H1 (cell line): ENCODE data around the gene TNNC1. TPM values are rescaled to one million over a fixed set of nuclear protein-coding genes. Genes with fewer than 3 reads are reported as not detected.

ENCODE experiments used
- CTCF ChIA-PET: fragments of 300-600 bp; sonication (Branson Sonifier 250); formaldehyde crosslinking; loops from one replicate; lab custom pipeline; 2021; ENCODE audit not compliant: partially characterized antibody; lab: Charles Lee
- POLR2A ChIA-PET: fragments of 300-600 bp; sonication (Branson Sonifier 250); formaldehyde crosslinking; loops from one replicate; lab custom pipeline; 2021; ENCODE audit warnings: inconsistent platforms; ENCODE audit not compliant: partially characterized antibody; lab: Charles Lee
- DNase-seq, 2 experiments: peaks; one replicate each; pipeline versions ENCODE4 v3.0.0 to v3.0.0-alpha.2; 2010 to 2022; ENCODE audit warnings: low spot score in 2 of 2, low read depth in 1 of 2, mixed read lengths in 1 of 2
- FAIRE-seq: peaks from 2 replicates; lab custom pipeline; 2011; peaks lifted over from hg19 to GRCh38; lab: Jason Lieb, UNC
- H2AFZ ChIP-seq: 2 replicates; pipeline ENCODE4 v1.8.1; 2012; ENCODE audit warnings: low read length, inconsistent platforms
- H2AK5ac ChIP-seq: 2 replicates; pipeline ENCODE4 v1.6.1; 2013; ENCODE audit warnings: low read depth, low read length
- H2BK120ac ChIP-seq: replicated peaks from 2 replicates; pipeline ENCODE3; 2013; ENCODE audit warnings: low read depth, low read length, inconsistent platforms
- H2BK12ac ChIP-seq: 2 replicates; pipeline ENCODE4 v1.6.1; 2013; ENCODE audit warnings: low read depth, low read length
- H2BK15ac ChIP-seq: 2 replicates; pipeline ENCODE4 v1.6.1; 2013; ENCODE audit warnings: low read length
- H2BK20ac ChIP-seq: 2 replicates; pipeline ENCODE4 v1.6.1; 2013; ENCODE audit warnings: low read length
- H2BK5ac ChIP-seq: 2 replicates; pipeline ENCODE4 v1.6.1; 2013; ENCODE audit warnings: low read depth, low read length
- H3K14ac ChIP-seq: 2 replicates; pipeline ENCODE4 v1.6.1; 2013; ENCODE audit warnings: inconsistent platforms; ENCODE audit not compliant: insufficient read length
- H3K18ac ChIP-seq: 2 replicates; pipeline ENCODE4 v1.6.1; 2013; ENCODE audit warnings: low read length; ENCODE audit errors: extremely low read depth
- H3K23ac ChIP-seq: 2 replicates; pipeline ENCODE4 v1.6.1; 2013; ENCODE audit warnings: inconsistent platforms; ENCODE audit not compliant: insufficient read length
- H3K23me2 ChIP-seq: 2 replicates; pipeline ENCODE4 v1.6.1; 2013; ENCODE audit warnings: low read depth, low read length
- H3K27ac ChIP-seq: 2 replicates; pipeline ENCODE4 v1.6.1; 2011; ENCODE audit warnings: low read depth, low read length, inconsistent platforms
- H3K27me3 ChIP-seq, 4 experiments: replicated peaks in 1 of 4; 1 replicate in 1 of 4; 2 replicates in 3 of 4; pipeline versions ENCODE4 v1.6.1 to v1.8.1; 2011 to 2013; ENCODE audit warnings: low read length in 3 of 4, mild to moderate bottlenecking in 3 of 4, inconsistent platforms in 2 of 4, mixed read lengths in 2 of 4, moderate library complexity in 1 of 4; ENCODE audit not compliant: control insufficient read depth in 3 of 4, insufficient read depth in 3 of 4; ENCODE audit errors: extremely low read depth in 1 of 4
- H3K36me3 ChIP-seq, 4 experiments: 2 replicates each; pipeline versions ENCODE4 v1.6.1 to v1.8.1; 2011 to 2013; ENCODE audit warnings: mild to moderate bottlenecking in 4 of 4, low read length in 3 of 4, moderate library complexity in 2 of 4, control low read depth in 1 of 4, inconsistent platforms in 1 of 4; ENCODE audit not compliant: insufficient read depth in 4 of 4, control insufficient read depth in 2 of 4
- H3K4ac ChIP-seq: replicated peaks from 2 replicates; pipeline ENCODE3; 2013; ENCODE audit warnings: low read length, low read depth, mixed read lengths, inconsistent platforms; ENCODE audit not compliant: insufficient read length
- H3K4me1 ChIP-seq, 4 experiments: replicated peaks in 1 of 4; 1 replicate in 1 of 4; 2 replicates in 3 of 4; pipeline versions ENCODE4 v1.6.1 to v1.8.1; 2011 to 2013; ENCODE audit warnings: low read length in 3 of 4, inconsistent platforms in 2 of 4, mixed read lengths in 1 of 4; ENCODE audit not compliant: insufficient read depth in 4 of 4, control insufficient read depth in 3 of 4
- H3K4me2 ChIP-seq, 2 experiments: 2 replicates each; pipeline versions ENCODE4 v1.6.1 to v1.8.1; 2011 to 2013; ENCODE audit warnings: low read depth in 2 of 2, low read length in 2 of 2, control low read depth in 1 of 2, inconsistent platforms in 1 of 2, mild to moderate bottlenecking in 1 of 2; ENCODE audit not compliant: insufficient read depth in 1 of 2
- H3K4me3 ChIP-seq, 4 experiments: fragments of 200-600, 300-600 bp in 1 of 4; sonication (generic), shearing (Covaris generic), sonication (Bioruptor Twin) in 1 of 4; 2 replicates each; pipeline versions ENCODE4 v1.5.1 to v1.8.1; 2011 to 2016; ENCODE audit warnings: low read length in 4 of 4, low read depth in 3 of 4, control low read depth in 2 of 4, inconsistent platforms in 2 of 4, mild to moderate bottlenecking in 2 of 4, mixed read lengths in 1 of 4, moderate library complexity in 1 of 4; ENCODE audit not compliant: insufficient read depth in 2 of 4; ENCODE audit errors: extremely low read depth in 1 of 4
- H3K56ac ChIP-seq: replicated peaks from 2 replicates; pipeline ENCODE3; 2013; ENCODE audit warnings: low read depth, mild to moderate bottlenecking, mixed read lengths, low read length, inconsistent platforms; ENCODE audit not compliant: insufficient read length
- H3K79me1 ChIP-seq: 2 replicates; pipeline ENCODE4 v1.6.1; 2013; ENCODE audit warnings: low read depth, low read length, control low read depth
- H3K79me2 ChIP-seq, 2 experiments: 2 replicates each; pipeline versions ENCODE4 v1.6.1 to v1.8.1; 2012 to 2013; ENCODE audit warnings: low read length in 2 of 2, mild to moderate bottlenecking in 2 of 2, inconsistent platforms in 1 of 2; ENCODE audit not compliant: insufficient read depth in 2 of 2, control insufficient read depth in 1 of 2
- H3K9ac ChIP-seq, 4 experiments: replicated peaks in 1 of 4; 1 replicate in 1 of 4; 2 replicates in 3 of 4; pipeline versions ENCODE4 v1.6.1 to v1.8.1; 2011 to 2013; ENCODE audit warnings: low read depth in 3 of 4, low read length in 3 of 4, control low read depth in 2 of 4, mild to moderate bottlenecking in 2 of 4, moderate library complexity in 2 of 4, inconsistent platforms in 1 of 4; ENCODE audit errors: extremely low read depth in 1 of 4
- H3K9me3 ChIP-seq, 2 experiments: 2 replicates each; pipeline versions ENCODE4 v1.6.1 to v1.8.1; 2012 to 2013; ENCODE audit warnings: mild to moderate bottlenecking in 2 of 2, moderate library complexity in 2 of 2, control low read depth in 1 of 2, inconsistent platforms in 1 of 2, low read depth in 1 of 2, low read length in 1 of 2, mixed read lengths in 1 of 2; ENCODE audit not compliant: insufficient read depth in 2 of 2
- H4K20me1 ChIP-seq, 2 experiments: replicated peaks in 1 of 2; 2 replicates each; pipeline versions ENCODE3 to v1.8.1; 2011 to 2013; ENCODE audit warnings: inconsistent platforms in 2 of 2, low read length in 2 of 2, mild to moderate bottlenecking in 1 of 2; ENCODE audit not compliant: insufficient read depth in 2 of 2, control insufficient read depth in 1 of 2
- H4K5ac ChIP-seq: 2 replicates; pipeline ENCODE4 v1.6.1; 2013; ENCODE audit warnings: low read length, low read depth, mixed read lengths, inconsistent platforms; ENCODE audit not compliant: insufficient read length
- H4K8ac ChIP-seq: 2 replicates; pipeline ENCODE4 v1.8.0; 2013; ENCODE audit warnings: mild to moderate bottlenecking, moderate library complexity, low read length, inconsistent platforms; ENCODE audit not compliant: insufficient read depth; ENCODE audit errors: extremely low read depth
- H4K91ac ChIP-seq: replicated peaks from 2 replicates; pipeline ENCODE3; 2013; ENCODE audit warnings: low read length, mixed read lengths, inconsistent platforms; ENCODE audit not compliant: insufficient read length
- BCL11A ChIP-seq, 2 experiments: IDR thresholded peaks; one replicate each; pipeline ENCODE4 v1.6.1; 2011; ENCODE audit warnings: low read depth in 2 of 2, low read length in 2 of 2, mild to moderate bottlenecking in 2 of 2
- CBX5 ChIP-seq: fragments of 300-800, 300-1000 bp; sonication (generic); IDR thresholded peaks from 2 replicates; pipeline ENCODE4 v1.7.1; 2016; ENCODE audit warnings: antibody characterized with exemption, low read length, low read depth
- CBX8 ChIP-seq: fragments of 300-800, 300-1000 bp; sonication (generic); IDR thresholded peaks from 2 replicates; pipeline ENCODE4 v1.7.1; 2016; ENCODE audit warnings: low read depth, low read length, borderline replicate concordance
- CEBPB ChIP-seq: IDR thresholded peaks from 2 replicates; pipeline ENCODE4 v1.6.1; 2012; ENCODE audit warnings: low read depth, low read length
- CHD1 ChIP-seq: IDR thresholded peaks from 2 replicates; pipeline ENCODE4 v1.6.1; 2012; ENCODE audit warnings: low read depth, low read length, improper control_type of control experiment
- CTBP2 ChIP-seq: IDR thresholded peaks from 2 replicates; pipeline ENCODE4 v1.7.0; 2011; ENCODE audit warnings: borderline replicate concordance, mild to moderate bottlenecking, moderate library complexity, mixed read lengths, low read length; ENCODE audit not compliant: insufficient read depth, insufficient read length
- JUN ChIP-seq: IDR thresholded peaks from 2 replicates; pipeline ENCODE4 v1.6.1; 2011; ENCODE audit warnings: low read depth, mild to moderate bottlenecking, improper control_type of control experiment, low read length
- NRF1 ChIP-seq: IDR thresholded peaks from 2 replicates; pipeline ENCODE4 v1.6.1; 2011; ENCODE audit warnings: mild to moderate bottlenecking, low read depth, low read length, improper control_type of control experiment
- TCF12 ChIP-seq: IDR thresholded peaks from 2 replicates; pipeline ENCODE4 v1.6.1; 2011; ENCODE audit warnings: low read depth, mild to moderate bottlenecking, low read length
- TEAD4 ChIP-seq: IDR thresholded peaks from 2 replicates; pipeline ENCODE4 v1.6.1; 2012; ENCODE audit warnings: low read depth, low read length, inconsistent platforms, mixed read lengths
- WGBS, 2 experiments: shearing (Covaris generic) in 1 of 2; methylation state at CpG; one replicate each; pipeline versions ENCODE4 v1.1.6 to v1.1.7; 2013 to 2015; ENCODE audit warnings: low lambda C conversion rate in 2 of 2, mixed read lengths in 2 of 2, inconsistent platforms in 1 of 2, low coverage in 1 of 2, missing lambda C conversion rate in 1 of 2; ENCODE audit not compliant: insufficient replicate concordance in 2 of 2, insufficient coverage in 1 of 2, insufficient read length in 1 of 2; ENCODE audit errors: extremely low coverage in 1 of 2, missing lambda C conversion rate in 1 of 2; 5-methylcytosine and 5-hydroxymethylcytosine counted together
- polyA plus RNA-seq, 7 experiments: library from polyadenylated mRNA; depleted of rRNA in 3 of 7; stranded (reverse) in 5 of 7; unstranded in 2 of 7; fragments of >200 nt in 5 of 7; fragments of 200-250 nt in 2 of 7; gene quantifications; 1 replicate in 5 of 7; 2 replicates in 1 of 7; 4 replicates in 1 of 7; pipeline versions ENCODE4 v1.2.1 to v1.2.3, GENCODE V29; 2011 to 2013; ENCODE audit warnings: missing spikeins in 2 of 7, mixed read lengths in 2 of 7
- total RNA-seq: library from RNA; stranded (reverse); fragmentation: NEBNext Ultra II Directional; extraction: Animal tissue kit (Norgen Biotek cat#: 25700); gene quantifications from 2 replicates; pipeline ENCODE4 v1.2.1, GENCODE V29; 2021
- TF ChIP-seq, protein P1 (sequence below), 3 experiments: IDR thresholded peaks; 1 replicate in 2 of 3; 2 replicates in 1 of 3; pipeline versions ENCODE4 v1.5.1 to v1.6.1; 2011; ENCODE audit warnings: low read length in 3 of 3, mild to moderate bottlenecking in 3 of 3, inconsistent platforms in 2 of 3, low read depth in 1 of 3, moderate library complexity in 1 of 3; ENCODE audit not compliant: insufficient read depth in 1 of 3; ENCODE audit errors: control extremely low read depth in 1 of 3

The TNNC1 gene
- total and polyA plus RNA-seq, 2 of the 8 experiments (the other 6 are each of a cell fraction or from before 2014, with no cell fraction given), result 5.8 to 16.4 TPM

DNA sequence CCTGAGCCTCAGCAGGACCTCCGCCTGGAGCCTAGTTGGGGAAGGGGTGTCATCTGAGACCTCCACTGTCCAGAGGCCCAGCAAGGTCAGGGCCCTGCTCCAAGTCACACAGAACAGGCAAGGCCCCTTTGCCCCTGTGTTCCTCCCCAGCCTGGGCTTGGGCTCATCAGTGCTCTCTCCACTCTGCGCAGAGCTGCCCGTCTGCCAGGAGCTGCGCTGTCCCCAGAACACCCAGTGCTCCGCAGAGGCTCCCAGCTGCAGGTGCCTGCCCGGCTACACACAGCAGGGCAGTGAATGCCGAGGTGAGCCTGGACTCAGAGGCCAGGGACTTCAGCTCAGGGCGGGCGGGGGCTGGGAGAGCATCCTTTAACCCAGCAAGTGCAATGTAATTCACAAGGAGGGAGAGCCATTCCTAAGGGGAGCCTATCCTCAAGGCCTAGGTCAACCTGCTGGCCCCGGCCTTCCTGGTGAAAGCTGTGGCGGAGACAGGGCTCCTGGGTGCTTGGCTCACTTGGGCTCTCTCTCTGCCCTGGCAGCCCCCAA is 49.0 kb upstream of the TNNC1 start:
- no peak overlapping the region for H3K4me2 ChIP-seq
- no peaks in the 10 kb centered on the region for H4K20me1 ChIP-seq
- no peak overlapping the region for H3K14ac ChIP-seq
- H3K4me3 ChIP-seq, result no peak overlapping the region
- H3K27me3 ChIP-seq, result no peaks in the 10 kb centered on the region; a peak in 1 of 7 replicates
- no peak overlapping the region for H3K18ac ChIP-seq
- no peak overlapping the region for H2AFZ ChIP-seq
- H4K5ac ChIP-seq, result no peak overlapping the region
- no peak overlapping the region for H2BK120ac ChIP-seq
- no peak overlapping the region for H2AK5ac ChIP-seq
- H3K9me3 ChIP-seq, result no peaks in the 10 kb centered on the region
- H2BK15ac ChIP-seq, result no peak overlapping the region
- WGBS, 2 experiments, result 92% methylated on average over 11 of the region's 11 CpGs; no CpG with 5 or more reads in 1 of the 2 experiments
- no peak overlapping the region for H3K9ac ChIP-seq
- no peaks in the 10 kb centered on the region for H3K23me2 ChIP-seq
- no peak overlapping the region for H2BK12ac ChIP-seq
- no peak overlapping the region for H3K56ac ChIP-seq
- no peak for DNase-seq
- CTCF ChIA-PET, result interaction anchor here (1.5 to 2.9 kb wide), 5 partner anchors 9 to 56 kb away, joined by 3 to 13 read pairs (median 9); no protein-coding TSS in a partner anchor
- H3K4me1 ChIP-seq, result peaks cover 0 to 9% (median 5%) of the 10 kb centered on the region in 4 experiments; a peak in 4 of 7 replicates
- H3K36me3 ChIP-seq, result no peaks in the 10 kb centered on the region
- H4K91ac ChIP-seq, result no peak overlapping the region
- H3K27ac ChIP-seq, result no peak overlapping the region
- no peaks in the 10 kb centered on the region for H3K79me2 ChIP-seq
- H4K8ac ChIP-seq, result no peak overlapping the region
- H2BK20ac ChIP-seq, result no peak overlapping the region
- no peak overlapping the region for H3K23ac ChIP-seq
- H3K4ac ChIP-seq, result no peak overlapping the region
- no peak for FAIRE-seq
- POLR2A ChIA-PET, result interaction anchor here (1.0 to 2.1 kb wide), 3 partner anchors 12 to 33 kb away, joined by 3 to 6 read pairs (median 3); partner anchors contain the start of gene UQCC5
- no peak overlapping the region for H2BK5ac ChIP-seq
- no peaks in the 10 kb centered on the region for H3K79me1 ChIP-seq
- TF ChIP-seq TEAD4 (no peak), TCF12 (no peak), CEBPB (no peak), NRF1 (no peak), CHD1 (no peak), JUN (no peak), CBX5 (no peak), BCL11A (IDR thresholded peaks at IDR 0.05; ENCODE audit: low read depth in 2 of 2, low read length in 2 of 2) (no peak), CBX8 (no peak), CTBP2 (no peak)
- TF ChIP-seq, protein P1, sequence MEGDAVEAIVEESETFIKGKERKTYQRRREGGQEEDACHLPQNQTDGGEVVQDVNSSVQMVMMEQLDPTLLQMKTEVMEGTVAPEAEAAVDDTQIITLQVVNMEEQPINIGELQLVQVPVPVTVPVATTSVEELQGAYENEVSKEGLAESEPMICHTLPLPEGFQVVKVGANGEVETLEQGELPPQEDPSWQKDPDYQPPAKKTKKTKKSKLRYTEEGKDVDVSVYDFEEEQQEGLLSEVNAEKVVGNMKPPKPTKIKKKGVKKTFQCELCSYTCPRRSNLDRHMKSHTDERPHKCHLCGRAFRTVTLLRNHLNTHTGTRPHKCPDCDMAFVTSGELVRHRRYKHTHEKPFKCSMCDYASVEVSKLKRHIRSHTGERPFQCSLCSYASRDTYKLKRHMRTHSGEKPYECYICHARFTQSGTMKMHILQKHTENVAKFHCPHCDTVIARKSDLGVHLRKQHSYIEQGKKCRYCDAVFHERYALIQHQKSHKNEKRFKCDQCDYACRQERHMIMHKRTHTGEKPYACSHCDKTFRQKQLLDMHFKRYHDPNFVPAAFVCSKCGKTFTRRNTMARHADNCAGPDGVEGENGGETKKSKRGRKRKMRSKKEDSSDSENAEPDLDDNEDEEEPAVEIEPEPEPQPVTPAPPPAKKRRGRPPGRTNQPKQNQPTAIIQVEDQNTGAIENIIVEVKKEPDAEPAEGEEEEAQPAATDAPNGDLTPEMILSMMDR (IDR thresholded peaks at IDR 0.05; ENCODE audit: control extremely low read depth in 1 of 3, insufficient read depth in 1 of 3, low read depth in 1 of 3, low read length in 3 of 3), result no peak
